ENCODE results near the gene EXOC2.

The EXOC2 gene

DNA sequence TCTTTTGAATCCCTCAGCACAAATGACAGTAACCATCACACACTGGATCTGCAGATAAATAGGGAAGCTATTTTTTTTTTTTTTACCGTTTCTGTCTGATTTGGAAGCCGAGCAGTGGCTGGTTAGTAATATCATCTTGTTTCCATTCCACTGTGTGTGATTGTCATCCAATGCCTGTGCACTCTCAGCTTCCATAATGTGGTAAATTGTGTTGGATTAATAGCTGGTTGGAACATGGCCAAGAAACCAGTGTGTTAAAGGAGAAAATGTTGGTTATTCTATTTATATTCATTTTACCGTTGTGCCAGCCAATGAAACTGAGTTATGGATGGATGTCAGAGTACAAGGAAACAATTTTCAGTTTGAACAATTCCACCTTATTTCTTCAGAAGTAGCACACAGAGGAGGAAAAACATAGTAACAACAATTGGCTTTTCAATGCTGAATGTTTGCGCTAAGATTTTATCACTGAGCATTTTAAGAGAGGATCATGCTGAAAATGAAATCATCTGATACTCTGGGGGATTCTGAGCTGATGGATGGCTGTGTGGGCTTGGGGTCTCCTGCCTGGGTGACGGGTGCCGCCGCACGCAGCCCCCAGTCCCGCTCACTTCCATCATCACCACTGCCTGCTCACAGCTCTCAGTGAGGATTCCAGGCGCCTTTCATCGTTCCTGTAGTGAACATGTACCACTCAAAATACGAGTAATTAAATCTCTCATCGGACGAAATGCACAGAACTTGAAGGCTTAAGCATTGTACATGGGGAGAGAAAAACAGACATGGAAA lies 40.7 kb upstream of the EXOC2 start:
- H3K23ac ChIP-seq (ENCODE audit: low read length), result no peak overlapping the region
- H3K79me2 ChIP-seq (ENCODE audit: control insufficient read depth, insufficient read depth, low read length, poor library complexity), result no peaks in the 10 kb centered on the region
- H2AFZ ChIP-seq (ENCODE audit: insufficient read depth, low read length, poor library complexity), result no peak overlapping the region
- H3K27me3 ChIP-seq (ENCODE audit: insufficient read depth, low read length), result no peaks in the 10 kb centered on the region
- no peak overlapping the region for H4K8ac ChIP-seq (ENCODE audit: low read depth, low read length)
- no peak overlapping the region for H3K4me2 ChIP-seq (ENCODE audit: low read length)
- no peak overlapping the region for H2AK5ac ChIP-seq (ENCODE audit: low read length)
- no peaks in the 10 kb centered on the region for H3K79me1 ChIP-seq (ENCODE audit: low read length)
- H3K9me3 ChIP-seq (ENCODE audit: insufficient read depth, low read depth, low read length), result no peaks in the 10 kb centered on the region
- H2BK120ac ChIP-seq (ENCODE audit: insufficient read depth, low read length, poor library complexity), result no peak overlapping the region
- no CpG with 5 or more reads among the region's 14 CpGs for WGBS (ENCODE audit: extremely low coverage, insufficient coverage, insufficient read length)
- H4K12ac ChIP-seq (ENCODE audit: low read depth, low read length), result no peak overlapping the region
- no peak overlapping the region for H3K14ac ChIP-seq (ENCODE audit: low read length)
- no peak overlapping the region for H2BK12ac ChIP-seq (ENCODE audit: low read length)
- no peak overlapping the region for H3K4me3 ChIP-seq (ENCODE audit: low read depth, low read length)
- no peaks in the 10 kb centered on the region for H3K4me1 ChIP-seq (ENCODE audit: control insufficient read depth in 1 of 2, insufficient read depth in 2 of 2, low read length in 2 of 2)
- no peak overlapping the region for H3K27ac ChIP-seq (ENCODE audit: low read depth, low read length)
- peak overlapping the region; percentile 29 for H3K9ac ChIP-seq (ENCODE audit: low read length)
- H4K91ac ChIP-seq (ENCODE audit: low read depth, low read length), result no peak overlapping the region
- no peaks in the 10 kb centered on the region for H3K36me3 ChIP-seq (ENCODE audit: control insufficient read depth in 1 of 2, insufficient read depth in 2 of 2, low read length in 2 of 2)
- no peak overlapping the region for H2BK5ac ChIP-seq (ENCODE audit: low read depth, low read length, poor library complexity)
- no peak for DNase-seq
- no peak overlapping the region for H3K18ac ChIP-seq (ENCODE audit: low read length)
- no peak overlapping the region for H3K4ac ChIP-seq (ENCODE audit: low read depth, low read length)

DNA sequence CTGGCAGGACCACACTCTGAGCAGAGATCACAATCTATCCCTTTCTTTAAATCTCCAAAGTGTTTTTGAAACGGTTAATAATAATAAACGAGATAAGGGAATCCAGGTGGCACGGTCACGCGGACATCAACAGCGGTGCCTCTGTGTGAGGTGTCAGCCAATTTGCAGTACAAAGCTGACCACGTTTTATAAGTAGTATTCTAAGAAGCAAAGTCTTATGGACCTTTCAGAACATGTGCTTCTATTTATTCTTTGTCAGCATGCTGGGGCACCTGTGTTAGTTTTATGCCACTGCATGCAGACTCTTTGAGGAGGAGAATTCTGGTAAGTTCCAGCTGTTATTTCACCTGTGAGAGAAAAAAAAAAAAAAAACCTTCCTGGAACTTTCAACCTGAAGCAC lies 39.0 kb upstream of the EXOC2 start:
- H3K9me3 ChIP-seq (ENCODE audit: insufficient read depth, low read depth, low read length), result no peaks in the 10 kb centered on the region
- no peaks in the 10 kb centered on the region for H3K4me1 ChIP-seq (ENCODE audit: control insufficient read depth in 1 of 2, insufficient read depth in 2 of 2, low read length in 2 of 2)
- no peaks in the 10 kb centered on the region for H3K79me2 ChIP-seq (ENCODE audit: control insufficient read depth, insufficient read depth, low read length, poor library complexity)
- no peak overlapping the region for H3K23ac ChIP-seq (ENCODE audit: low read length)
- no peak overlapping the region for H3K9ac ChIP-seq (ENCODE audit: low read length)
- no peak overlapping the region for H2BK5ac ChIP-seq (ENCODE audit: low read depth, low read length, poor library complexity)
- no peak for DNase-seq
- no peak overlapping the region for H2BK120ac ChIP-seq (ENCODE audit: insufficient read depth, low read length, poor library complexity)
- H2AFZ ChIP-seq (ENCODE audit: insufficient read depth, low read length, poor library complexity), result no peak overlapping the region
- no peaks in the 10 kb centered on the region for H3K36me3 ChIP-seq (ENCODE audit: control insufficient read depth in 1 of 2, insufficient read depth in 2 of 2, low read length in 2 of 2)
- H4K91ac ChIP-seq (ENCODE audit: low read depth, low read length), result no peak overlapping the region
- no peak overlapping the region for H2AK5ac ChIP-seq (ENCODE audit: low read length)
- no peaks in the 10 kb centered on the region for H3K27me3 ChIP-seq (ENCODE audit: insufficient read depth, low read length)
- no peak overlapping the region for H3K14ac ChIP-seq (ENCODE audit: low read length)
- no peak overlapping the region for H3K18ac ChIP-seq (ENCODE audit: low read length)
- no peak overlapping the region for H3K4ac ChIP-seq (ENCODE audit: low read depth, low read length)
- no peak overlapping the region for H4K12ac ChIP-seq (ENCODE audit: low read depth, low read length)
- H4K8ac ChIP-seq (ENCODE audit: low read depth, low read length), result no peak overlapping the region
- H3K79me1 ChIP-seq (ENCODE audit: low read length), result no peaks in the 10 kb centered on the region
- no CpG with 5 or more reads among the region's 7 CpGs for WGBS (ENCODE audit: extremely low coverage, insufficient coverage, insufficient read length)
- H3K27ac ChIP-seq (ENCODE audit: low read depth, low read length), result no peak overlapping the region
- no peak overlapping the region for H3K4me3 ChIP-seq (ENCODE audit: low read depth, low read length)
- no peak overlapping the region for H2BK12ac ChIP-seq (ENCODE audit: low read length)
- no peak overlapping the region for H3K4me2 ChIP-seq (ENCODE audit: low read length)

DNA sequence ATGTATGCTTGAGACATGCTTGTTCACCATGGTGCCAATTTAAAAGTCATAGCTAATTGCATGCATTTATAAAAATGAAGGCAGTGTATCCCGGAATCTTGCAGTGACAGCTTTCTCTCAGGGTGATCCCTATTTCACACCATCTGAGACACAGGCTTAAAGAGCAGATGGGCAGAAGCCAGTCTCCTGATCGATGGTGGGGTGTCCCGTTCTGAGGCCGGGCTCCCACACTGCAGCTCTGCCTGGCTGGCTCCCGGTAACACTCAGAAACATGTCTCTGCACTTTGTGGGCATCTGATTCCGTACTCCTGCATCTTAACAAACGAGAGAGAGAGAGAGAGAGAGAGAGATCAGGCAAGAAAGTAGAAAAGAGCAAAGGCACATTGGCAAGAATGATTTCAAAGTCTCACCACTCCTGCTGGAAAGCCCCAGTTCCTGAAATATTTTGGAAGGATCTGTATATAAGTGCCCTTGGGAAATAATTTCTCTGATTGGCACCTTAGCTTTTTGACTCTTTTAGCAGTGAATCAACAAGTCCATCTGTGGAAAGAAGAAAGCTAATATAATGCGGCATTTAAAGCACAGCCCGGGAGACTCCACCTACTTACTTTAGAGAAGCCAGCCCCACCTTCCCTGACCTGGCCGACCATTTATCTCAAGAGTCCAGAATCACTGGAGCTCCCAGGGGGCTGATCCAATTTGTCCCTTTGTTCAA lies 36.8 kb upstream of the EXOC2 start:
- H2BK12ac ChIP-seq (ENCODE audit: low read length), result no peak overlapping the region
- H3K4me3 ChIP-seq (ENCODE audit: low read depth, low read length), result no peak overlapping the region
- no CpG with 5 or more reads among the region's 10 CpGs for WGBS (ENCODE audit: extremely low coverage, insufficient coverage, insufficient read length)
- H3K4me2 ChIP-seq (ENCODE audit: low read length), result no peak overlapping the region
- no peak overlapping the region for H2BK120ac ChIP-seq (ENCODE audit: insufficient read depth, low read length, poor library complexity)
- no peak overlapping the region for H3K9ac ChIP-seq (ENCODE audit: low read length)
- no peak overlapping the region for H3K27ac ChIP-seq (ENCODE audit: low read depth, low read length)
- H3K23ac ChIP-seq (ENCODE audit: low read length), result no peak overlapping the region
- H3K4ac ChIP-seq (ENCODE audit: low read depth, low read length), result no peak overlapping the region
- H3K79me2 ChIP-seq (ENCODE audit: control insufficient read depth, insufficient read depth, low read length, poor library complexity), result no peaks in the 10 kb centered on the region
- DNase-seq, result no peak
- H4K91ac ChIP-seq (ENCODE audit: low read depth, low read length), result no peak overlapping the region
- H3K4me1 ChIP-seq (ENCODE audit: control insufficient read depth in 1 of 2, insufficient read depth in 2 of 2, low read length in 2 of 2), result no peaks in the 10 kb centered on the region
- H4K12ac ChIP-seq (ENCODE audit: low read depth, low read length), result no peak overlapping the region
- no peaks in the 10 kb centered on the region for H3K36me3 ChIP-seq (ENCODE audit: control insufficient read depth in 1 of 2, insufficient read depth in 2 of 2, low read length in 2 of 2)
- H3K14ac ChIP-seq (ENCODE audit: low read length), result no peak overlapping the region
- H2AK5ac ChIP-seq (ENCODE audit: low read length), result no peak overlapping the region
- H3K79me1 ChIP-seq (ENCODE audit: low read length), result no peaks in the 10 kb centered on the region
- H3K18ac ChIP-seq (ENCODE audit: low read length), result no peak overlapping the region
- H3K9me3 ChIP-seq (ENCODE audit: insufficient read depth, low read depth, low read length), result no peaks in the 10 kb centered on the region
- no peaks in the 10 kb centered on the region for H3K27me3 ChIP-seq (ENCODE audit: insufficient read depth, low read length)
- no peak overlapping the region for H2AFZ ChIP-seq (ENCODE audit: insufficient read depth, low read length, poor library complexity)
- H2BK5ac ChIP-seq (ENCODE audit: low read depth, low read length, poor library complexity), result no peak overlapping the region
- no peak overlapping the region for H4K8ac ChIP-seq (ENCODE audit: low read depth, low read length)

DNA sequence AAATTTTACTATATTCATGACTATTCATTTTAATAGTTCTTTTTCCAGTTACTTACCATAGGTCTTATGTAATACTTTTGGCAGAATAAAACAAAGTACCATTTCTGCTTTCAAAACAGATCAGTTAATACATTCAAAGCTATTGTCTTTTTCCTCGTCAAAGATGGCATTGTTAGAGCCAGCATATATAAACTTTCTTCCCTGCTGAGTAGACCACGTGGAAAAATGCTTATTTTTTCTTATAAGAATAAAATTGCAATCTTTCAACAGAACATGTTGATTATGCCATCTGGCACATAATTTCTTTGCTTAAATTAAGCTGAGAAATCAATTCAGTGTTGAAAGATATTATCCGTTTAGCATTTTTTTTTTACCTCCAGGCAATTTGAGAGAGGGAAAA lies 34.9 kb upstream of the EXOC2 start:
- H4K91ac ChIP-seq (ENCODE audit: low read depth, low read length), result no peak overlapping the region
- no peak overlapping the region for H2BK120ac ChIP-seq (ENCODE audit: insufficient read depth, low read length, poor library complexity)
- H4K8ac ChIP-seq (ENCODE audit: low read depth, low read length), result no peak overlapping the region
- H2AK5ac ChIP-seq (ENCODE audit: low read length), result no peak overlapping the region
- H3K36me3 ChIP-seq (ENCODE audit: control insufficient read depth in 1 of 2, insufficient read depth in 2 of 2, low read length in 2 of 2), result no peaks in the 10 kb centered on the region
- H2BK5ac ChIP-seq (ENCODE audit: low read depth, low read length, poor library complexity), result no peak overlapping the region
- H3K27ac ChIP-seq (ENCODE audit: low read depth, low read length), result no peak overlapping the region
- no CpG with 5 or more reads among the region's 3 CpGs for WGBS (ENCODE audit: extremely low coverage, insufficient coverage, insufficient read length)
- no peak overlapping the region for H3K4me2 ChIP-seq (ENCODE audit: low read length)
- H3K79me1 ChIP-seq (ENCODE audit: low read length), result no peaks in the 10 kb centered on the region
- H2AFZ ChIP-seq (ENCODE audit: insufficient read depth, low read length, poor library complexity), result no peak overlapping the region
- DNase-seq, result no peak
- H3K27me3 ChIP-seq (ENCODE audit: insufficient read depth, low read length), result no peaks in the 10 kb centered on the region
- H3K18ac ChIP-seq (ENCODE audit: low read length), result no peak overlapping the region
- H3K23ac ChIP-seq (ENCODE audit: low read length), result no peak overlapping the region
- no peak overlapping the region for H3K4ac ChIP-seq (ENCODE audit: low read depth, low read length)
- no peak overlapping the region for H4K12ac ChIP-seq (ENCODE audit: low read depth, low read length)
- H3K4me3 ChIP-seq (ENCODE audit: low read depth, low read length), result no peak overlapping the region
- H3K9ac ChIP-seq (ENCODE audit: low read length), result no peak overlapping the region
- H3K79me2 ChIP-seq (ENCODE audit: control insufficient read depth, insufficient read depth, low read length, poor library complexity), result no peaks in the 10 kb centered on the region
- no peaks in the 10 kb centered on the region for H3K9me3 ChIP-seq (ENCODE audit: insufficient read depth, low read depth, low read length)
- no peak overlapping the region for H2BK12ac ChIP-seq (ENCODE audit: low read length)
- no peak overlapping the region for H3K14ac ChIP-seq (ENCODE audit: low read length)
- no peaks in the 10 kb centered on the region for H3K4me1 ChIP-seq (ENCODE audit: control insufficient read depth in 1 of 2, insufficient read depth in 2 of 2, low read length in 2 of 2)
